ENCODE results near the gene UBE2B. TPM values are rescaled to one million over a fixed set of nuclear protein-coding genes. Genes with fewer than 3 reads are reported as not detected.
"Not testable (repeated sequence)": the region's sequence is repeated elsewhere in the genome, so short reads cannot be mapped to it uniquely, and the experiment has no call there.

Gene UBE2B
- total and polyA plus RNA-seq, 10 of the 15 experiments (the other 5 are each of a cell fraction or from before 2014, with no cell fraction given) = 10.8 to 179 (median 61.3) TPM

DNA sequence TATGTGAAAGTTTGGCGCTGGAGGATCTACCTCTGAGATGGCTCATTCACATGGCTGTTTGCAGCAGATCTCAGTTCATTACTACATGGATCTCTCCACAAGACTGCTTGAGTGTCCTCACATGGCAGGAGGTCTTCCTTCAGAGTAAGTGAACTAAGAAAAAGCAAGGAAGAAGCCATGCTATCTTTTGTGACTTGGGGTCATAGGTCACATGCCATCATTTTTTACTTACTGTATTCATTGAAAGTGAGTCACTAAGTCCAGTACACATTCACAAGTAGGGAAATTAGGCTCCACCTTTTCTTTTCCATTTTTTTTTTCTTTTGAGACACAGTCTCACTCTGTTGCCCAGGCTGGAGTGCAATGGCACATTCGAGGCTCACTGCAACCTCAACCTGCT, 49.0 kb downstream of the UBE2B start (continued):
- TF ChIP-seq, protein P1, sequence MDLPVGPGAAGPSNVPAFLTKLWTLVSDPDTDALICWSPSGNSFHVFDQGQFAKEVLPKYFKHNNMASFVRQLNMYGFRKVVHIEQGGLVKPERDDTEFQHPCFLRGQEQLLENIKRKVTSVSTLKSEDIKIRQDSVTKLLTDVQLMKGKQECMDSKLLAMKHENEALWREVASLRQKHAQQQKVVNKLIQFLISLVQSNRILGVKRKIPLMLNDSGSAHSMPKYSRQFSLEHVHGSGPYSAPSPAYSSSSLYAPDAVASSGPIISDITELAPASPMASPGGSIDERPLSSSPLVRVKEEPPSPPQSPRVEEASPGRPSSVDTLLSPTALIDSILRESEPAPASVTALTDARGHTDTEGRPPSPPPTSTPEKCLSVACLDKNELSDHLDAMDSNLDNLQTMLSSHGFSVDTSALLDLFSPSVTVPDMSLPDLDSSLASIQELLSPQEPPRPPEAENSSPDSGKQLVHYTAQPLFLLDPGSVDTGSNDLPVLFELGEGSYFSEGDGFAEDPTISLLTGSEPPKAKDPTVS (IDR thresholded peaks at IDR 0.05; ENCODE audit: low read depth, low read length) = no peak
- TF ChIP-seq LARP7 (IDR thresholded peaks at IDR 0.05) (no peak), ZNF384 (IDR thresholded peaks at IDR 0.05; ENCODE audit: borderline replicate concordance, low read depth, low read length) (no peak), NFXL1 (IDR thresholded peaks at IDR 0.05; ENCODE audit: borderline replicate concordance) (no peak), RFX5 (IDR thresholded peaks at IDR 0.05; ENCODE audit: low read depth, low read length) (no peak), YY1 (IDR thresholded peaks at IDR 0.05; ENCODE audit: low read depth, low read length) (no peak)

DNA sequence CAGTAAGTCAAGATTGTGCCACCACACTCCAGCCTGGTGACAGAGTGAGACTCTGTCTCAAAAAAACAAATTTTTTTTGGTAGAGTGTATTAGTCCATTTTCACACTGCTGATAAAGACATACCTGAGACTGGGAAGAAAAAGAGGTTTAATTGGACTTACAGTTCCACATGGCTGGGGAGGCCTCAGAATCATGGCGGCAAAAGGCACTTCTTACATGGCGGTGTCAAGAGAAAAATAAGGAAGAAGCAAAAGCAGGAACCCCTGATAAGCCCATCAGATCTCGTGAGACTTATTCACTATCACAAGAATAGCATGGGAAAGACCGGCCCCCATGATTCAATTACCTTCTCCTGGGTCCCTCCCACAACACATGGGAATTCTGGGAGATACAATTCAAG, 49.7 kb downstream of the UBE2B start:
- H3K4me2 ChIP-seq (ENCODE audit: control insufficient read depth, insufficient read depth); H3K4me1 ChIP-seq (ENCODE audit: control insufficient read depth, insufficient read depth, low read length); in situ Hi-C loops (cut with MboI); CTCF ChIA-PET; ATAC-seq; H3K4me3 ChIP-seq; H2AFZ ChIP-seq (ENCODE audit: control insufficient read depth, low read depth, low read length); intact Hi-C loops (cut with micrococcal nuclease; ENCODE audit: unreplicated experiment); H3K27me3 ChIP-seq (replicated peaks in 1 of 2; ENCODE audit: control insufficient read depth in 2 of 2, insufficient read depth in 2 of 2, low read length in 1 of 2); BruUV-seq (replicated peaks); H3K9me3 ChIP-seq (replicated peaks; ENCODE audit: control insufficient read depth, insufficient read depth, low read length); RAD21 ChIA-PET (ENCODE audit: unreplicated experiment); H3K27ac ChIP-seq (ENCODE audit: control insufficient read depth, insufficient read depth); POLR2A ChIA-PET; H3K9ac ChIP-seq (ENCODE audit: control insufficient read depth, insufficient read depth, low read length); DNase-seq (ENCODE audit: low read depth, low spot score); FAIRE-seq; H4K20me1 ChIP-seq (ENCODE audit: control insufficient read depth, insufficient read depth); H3K36me3 ChIP-seq (ENCODE audit: control insufficient read depth in 2 of 2, insufficient read depth in 2 of 2, low read length in 1 of 2); H3K79me2 ChIP-seq (ENCODE audit: control insufficient read depth, insufficient read depth, low read length): not testable (repeated sequence)
- SMC1A ChIA-PET (ENCODE audit: uncharacterized antibody, unreplicated experiment) = interaction anchor here (1.1 kb wide), 1 partner anchor 10 kb away, joined by 3 read pairs; no protein-coding TSS in a partner anchor
- 72% methylated on average over 4 of the region's 4 CpGs for WGBS (ENCODE audit: insufficient coverage, insufficient replicate concordance, low lambda C conversion rate, missing lambda C conversion rate)

Data from GM12878 (cell line).